ENCODE data around the gene ZNF322.

DNA sequence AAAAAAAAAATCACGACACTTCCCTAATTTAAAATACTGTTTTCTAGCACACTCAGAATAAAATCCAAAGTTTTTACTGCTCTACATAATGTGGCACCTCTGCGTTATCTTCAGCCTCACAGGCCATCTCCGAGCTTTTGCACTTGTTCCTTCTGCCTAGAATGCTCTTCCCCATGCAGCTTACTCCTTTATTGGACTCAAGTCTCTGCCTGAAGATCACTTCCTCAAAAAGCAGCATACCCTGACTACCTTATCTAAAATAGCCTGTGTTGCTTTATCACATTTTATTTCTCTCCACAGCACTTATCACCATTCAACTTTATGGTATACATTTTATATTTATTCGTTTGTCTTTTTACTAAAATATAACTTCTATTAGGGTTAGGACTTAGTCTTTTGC, 2.3 kb downstream of the ZNF322 start:
- TF ChIP-seq, protein P1, sequence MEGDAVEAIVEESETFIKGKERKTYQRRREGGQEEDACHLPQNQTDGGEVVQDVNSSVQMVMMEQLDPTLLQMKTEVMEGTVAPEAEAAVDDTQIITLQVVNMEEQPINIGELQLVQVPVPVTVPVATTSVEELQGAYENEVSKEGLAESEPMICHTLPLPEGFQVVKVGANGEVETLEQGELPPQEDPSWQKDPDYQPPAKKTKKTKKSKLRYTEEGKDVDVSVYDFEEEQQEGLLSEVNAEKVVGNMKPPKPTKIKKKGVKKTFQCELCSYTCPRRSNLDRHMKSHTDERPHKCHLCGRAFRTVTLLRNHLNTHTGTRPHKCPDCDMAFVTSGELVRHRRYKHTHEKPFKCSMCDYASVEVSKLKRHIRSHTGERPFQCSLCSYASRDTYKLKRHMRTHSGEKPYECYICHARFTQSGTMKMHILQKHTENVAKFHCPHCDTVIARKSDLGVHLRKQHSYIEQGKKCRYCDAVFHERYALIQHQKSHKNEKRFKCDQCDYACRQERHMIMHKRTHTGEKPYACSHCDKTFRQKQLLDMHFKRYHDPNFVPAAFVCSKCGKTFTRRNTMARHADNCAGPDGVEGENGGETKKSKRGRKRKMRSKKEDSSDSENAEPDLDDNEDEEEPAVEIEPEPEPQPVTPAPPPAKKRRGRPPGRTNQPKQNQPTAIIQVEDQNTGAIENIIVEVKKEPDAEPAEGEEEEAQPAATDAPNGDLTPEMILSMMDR (IDR thresholded peaks at IDR 0.05; ENCODE audit: low read depth, low read length), result no peak
- TF ChIP-seq EZH2phosphoT487 (IDR thresholded peaks at IDR 0.05; ENCODE audit: low read depth), result no peak
